ENCODE measurements around the gene SHROOM2.
"Not testable (repeated sequence)": the region's sequence is repeated elsewhere in the genome, so short reads cannot be mapped to it uniquely, and the experiment has no call there.

The SHROOM2 gene

GRCh38 chrX:9855561-9856283, 69.5 kb downstream of the SHROOM2 start:
- ChIA-PET CTCF (no interaction called here), POLR2A (interaction anchor here (0.6 kb wide), 1 partner anchor 1233 kb away, joined by 3 read pairs; no protein-coding TSS in a partner anchor)
- TF ChIP-seq LEF1 (IDR thresholded peaks at IDR 0.05; ENCODE audit: borderline replicate concordance) (no peak), TARDBP (IDR thresholded peaks at IDR 0.05) (no peak), PKNOX1 (IDR thresholded peaks at IDR 0.05) (no peak), CTBP1 (IDR thresholded peaks at IDR 0.05; ENCODE audit: borderline replicate concordance) (no peak), FOXK2 (IDR thresholded peaks at IDR 0.05) (no peak), L3MBTL2 (conservative IDR thresholded peaks at IDR 0.05) (no peak), SP1 (IDR thresholded peaks at IDR 0.05) (no peak), HDGF (IDR thresholded peaks at IDR 0.05; ENCODE audit: borderline replicate concordance) (no peak)
- no peak for DNase-seq (ENCODE audit: extremely low spot score)

GRCh38 chrX:9856588-9856987, 70.4 kb downstream of the SHROOM2 start:
- POLR2A ChIA-PET, result no interaction called here
- TF ChIP-seq FOXM1 (IDR thresholded peaks at IDR 0.05; ENCODE audit: borderline replicate concordance), result no peak
- no peak for TF ChIP-seq PKNOX1 (IDR thresholded peaks at IDR 0.05)
- no peak for DNase-seq (ENCODE audit: extremely low spot score)
- CTCF ChIA-PET, result no interaction called here

- CTCF ChIA-PET, result interaction anchor here (0.5 kb wide), 1 partner anchor 66 kb away, joined by 3 read pairs; no protein-coding TSS in a partner anchor
Measured at GRCh38 chrX:9857575-9858474, 71.6 kb downstream of the SHROOM2 start.

GRCh38 chrX:9858684-9859083, 72.5 kb downstream of the SHROOM2 start:
- not testable (repeated sequence) for DNase-seq (ENCODE audit: extremely low spot score)
- CTCF ChIA-PET, result interaction anchor here (0.5 kb wide), 1 partner anchor 67 kb away, joined by 3 read pairs; no protein-coding TSS in a partner anchor
- POLR2A ChIA-PET, result interaction anchor here (1.2 kb wide), 1 partner anchor 12 kb away, joined by 3 read pairs; no protein-coding TSS in a partner anchor

More at GRCh38 chrX:9857575-9858474, 71.6 kb downstream of the SHROOM2 start:
- DNase-seq (ENCODE audit: extremely low spot score), result no peak
- POLR2A ChIA-PET, result no interaction called here
- no peak for TF ChIP-seq HDGF (IDR thresholded peaks at IDR 0.05; ENCODE audit: borderline replicate concordance)
- no peak for TF ChIP-seq ELF4 (IDR thresholded peaks at IDR 0.05)
- no peak for TF ChIP-seq L3MBTL2 (conservative IDR thresholded peaks at IDR 0.05)
- no peak for TF ChIP-seq ZNF384 (IDR thresholded peaks at IDR 0.05)
- TF ChIP-seq SUZ12 (IDR thresholded peaks at IDR 0.05), result no peak
- no peak for TF ChIP-seq ARNT (IDR thresholded peaks at IDR 0.05)
- TF ChIP-seq CTBP1 (IDR thresholded peaks at IDR 0.05; ENCODE audit: borderline replicate concordance), result no peak
- no peak for TF ChIP-seq SP1 (IDR thresholded peaks at IDR 0.05)
- TF ChIP-seq PKNOX1 (IDR thresholded peaks at IDR 0.05), result no peak
- no peak for TF ChIP-seq FOXM1 (IDR thresholded peaks at IDR 0.05; ENCODE audit: borderline replicate concordance)
- no peak for TF ChIP-seq FOXK2 (IDR thresholded peaks at IDR 0.05)
- no peak for TF ChIP-seq TARDBP (IDR thresholded peaks at IDR 0.05)
- no peak for TF ChIP-seq FOXA1 (IDR thresholded peaks at IDR 0.05)
- TF ChIP-seq BHLHE40 (IDR thresholded peaks at IDR 0.05; ENCODE audit: borderline replicate concordance), result no peak
- TF ChIP-seq LEF1 (IDR thresholded peaks at IDR 0.05; ENCODE audit: borderline replicate concordance), result no peak
- TF ChIP-seq NFRKB (IDR thresholded peaks at IDR 0.05), result no peak

GRCh38 chrX:9859711-9860555, 73.7 kb downstream of the SHROOM2 start:
- ChIA-PET POLR2A (interaction anchor here (1.2 kb wide), 1 partner anchor 13 kb away, joined by 3 read pairs; no protein-coding TSS in a partner anchor), CTCF (no interaction called here)
- DNase-seq (ENCODE audit: extremely low spot score), result no peak
- TF ChIP-seq SP1 (IDR thresholded peaks at IDR 0.05), result no peak
- no peak for TF ChIP-seq ZNF384 (IDR thresholded peaks at IDR 0.05)
- no peak for TF ChIP-seq L3MBTL2 (conservative IDR thresholded peaks at IDR 0.05)
- TF ChIP-seq FOXA1 (IDR thresholded peaks at IDR 0.05), result no peak
- TF ChIP-seq BHLHE40 (IDR thresholded peaks at IDR 0.05; ENCODE audit: borderline replicate concordance), result no peak
- TF ChIP-seq NFRKB (IDR thresholded peaks at IDR 0.05), result no peak
- TF ChIP-seq ARNT (IDR thresholded peaks at IDR 0.05), result no peak
- TF ChIP-seq LEF1 (IDR thresholded peaks at IDR 0.05; ENCODE audit: borderline replicate concordance), result no peak
- no peak for TF ChIP-seq FOXM1 (IDR thresholded peaks at IDR 0.05; ENCODE audit: borderline replicate concordance)
- TF ChIP-seq TARDBP (IDR thresholded peaks at IDR 0.05), result no peak
- TF ChIP-seq PKNOX1 (IDR thresholded peaks at IDR 0.05), result no peak
- no peak for TF ChIP-seq HDGF (IDR thresholded peaks at IDR 0.05; ENCODE audit: borderline replicate concordance)
- no peak for TF ChIP-seq CTBP1 (IDR thresholded peaks at IDR 0.05; ENCODE audit: borderline replicate concordance)
- no peak for TF ChIP-seq ELF4 (IDR thresholded peaks at IDR 0.05)
- no peak for TF ChIP-seq SUZ12 (IDR thresholded peaks at IDR 0.05)
- no peak for TF ChIP-seq FOXK2 (IDR thresholded peaks at IDR 0.05)
